ENCODE data around the gene B4GALNT3.

- TF ChIP-seq ZNF274 (IDR thresholded peaks at IDR 0.05; ENCODE audit: low read depth, low read length) (no peak), YY1 (IDR thresholded peaks at IDR 0.05; ENCODE audit: insufficient read depth, insufficient read length) (no peak)
Observed at GRCh38 chr12:575129-575502, 115.4 kb downstream of the B4GALNT3 start.

Data from NT2/D1 (cell line).